HepG2 (cell line): ENCODE results near the gene CCM2. TPM values are rescaled to one million over a fixed set of nuclear protein-coding genes. Genes with fewer than 3 reads are reported as not detected.

Source experiments
- ATAC-seq: fragments of 200-7000 bp; cut with Tn5 transposase; 3 replicates; pipeline ENCODE4 v1.9.1; 2020; ENCODE audit warnings: mild to moderate bottlenecking, moderate library complexity
- BruUV-seq: library from RNA; stranded (reverse); fragments of 400-500 nt; replicated peaks from 2 replicates; lab custom pipeline; 2021; lab: Mats Ljungman, UMichigan
- CTCF ChIA-PET: fragments of 300-600 bp; formaldehyde crosslinking; extraction: SDS; loops from one replicate; lab custom pipeline; 2021; ENCODE audit warnings: low total read pairs, inconsistent platforms, low intra/inter-chr PET ratio; lab: Yijun Ruan, JAX
- POLR2A ChIA-PET: fragments of 350-600 bp; sonication (Branson Sonifier 250); formaldehyde crosslinking; loops from one replicate; lab custom pipeline; 2020; ENCODE audit warnings: antibody characterized with exemption, inconsistent platforms; lab: Yijun Ruan, JAX
- DNase-seq: peaks from one replicate; pipeline ENCODE4 v3.0.0-alpha.2; 2015; ENCODE audit warnings: low spot score
- FAIRE-seq: peaks from 3 replicates; lab custom pipeline; 2011; peaks lifted over from hg19 to GRCh38; lab: Jason Lieb, UNC
- H2AFZ ChIP-seq: one replicate; pipeline ENCODE4 v1.6.1; 2011; ENCODE audit warnings: low read length, inconsistent platforms
- H3K27ac ChIP-seq: fragments of 300-600 bp; 3 replicates; pipeline ENCODE4 v1.8.0; 2011; ENCODE audit warnings: mixed run types, mild to moderate bottlenecking, mixed read lengths, low read length, inconsistent platforms; ENCODE audit not compliant: insufficient read depth; ENCODE audit errors: extremely low read length
- H3K27me3 ChIP-seq, 2 experiments: fragments of 200-600 bp in 1 of 2; 2 replicates in 1 of 2; 3 replicates in 1 of 2; pipeline versions ENCODE4 v1.6.0 to v1.8.0; 2011; ENCODE audit warnings: low read length in 2 of 2, mild to moderate bottlenecking in 2 of 2, moderate library complexity in 2 of 2, inconsistent platforms in 1 of 2; ENCODE audit not compliant: insufficient read depth in 2 of 2, control insufficient read depth in 1 of 2
- H3K36me3 ChIP-seq, 2 experiments: fragments of 200-600 bp in 1 of 2; replicated peaks in 1 of 2; 2 replicates in 1 of 2; 3 replicates in 1 of 2; pipeline versions ENCODE4 v1.5.1 to v1.8.0; 2011; ENCODE audit warnings: low read length in 2 of 2, inconsistent platforms in 1 of 2; ENCODE audit not compliant: insufficient read depth in 2 of 2, control insufficient read depth in 1 of 2
- H3K4me1 ChIP-seq: 2 replicates; pipeline ENCODE4 v1.5.1; 2012; ENCODE audit warnings: low read length, inconsistent platforms; ENCODE audit not compliant: insufficient read depth
- H3K4me2 ChIP-seq: 2 replicates; pipeline ENCODE4 v1.6.0; 2011; ENCODE audit warnings: low read depth, low read length, inconsistent platforms
- H3K4me3 ChIP-seq, 3 experiments: fragments of 200-600 bp in 1 of 3; sonication (generic), shearing (Covaris generic) in 1 of 3; replicated peaks in 1 of 3; 2 replicates each; pipeline ENCODE4 v1.5.1; 2011 to 2016; ENCODE audit warnings: low read length in 3 of 3, inconsistent platforms in 2 of 3, low read depth in 2 of 3, mild to moderate bottlenecking in 2 of 3, control low read depth in 1 of 3, mixed read lengths in 1 of 3; ENCODE audit not compliant: insufficient read depth in 1 of 3
- H3K79me2 ChIP-seq: one replicate; pipeline ENCODE4 v1.6.1; 2011; ENCODE audit warnings: low read length, inconsistent platforms; ENCODE audit not compliant: insufficient read depth
- H3K9ac ChIP-seq: 2 replicates; pipeline ENCODE4 v1.6.0; 2011; ENCODE audit warnings: mild to moderate bottlenecking, low read depth, low read length, inconsistent platforms; ENCODE audit not compliant: insufficient read depth
- H3K9me3 ChIP-seq: 2 replicates; pipeline ENCODE4 v1.5.1; 2012; ENCODE audit warnings: mild to moderate bottlenecking, low read length
- H4K20me1 ChIP-seq: 2 replicates; pipeline ENCODE4 v1.6.0; 2011; ENCODE audit warnings: inconsistent platforms, mild to moderate bottlenecking, low read length, moderate library complexity; ENCODE audit not compliant: insufficient read depth
- DR1 ChIP-seq: sonication (generic); formaldehyde crosslinking; IDR thresholded peaks from 2 replicates; pipeline ENCODE4 v1.8.0; 2021; ENCODE audit warnings: mild to moderate bottlenecking, missing genetic modification reagents, inconsistent platforms
- HNRNPL ChIP-seq: fragments of 200-400 bp; formaldehyde crosslinking; IDR thresholded peaks from 2 replicates; pipeline ENCODE4 v1.6.1; 2017; ENCODE audit warnings: mild to moderate bottlenecking, low read depth, low read length
- MNT ChIP-seq: fragments of 450-650 bp; IDR thresholded peaks from 2 replicates; pipeline ENCODE4 v1.6.1; 2016
- PLRG1 ChIP-seq: fragments of 450-650 bp; conservative IDR thresholded peaks from 2 replicates; pipeline ENCODE4 v1.6.1; 2016
- SRSF4 ChIP-seq: fragments of 200-400 bp; formaldehyde crosslinking; IDR thresholded peaks from one replicate; pipeline ENCODE4 v1.6.1; 2018; ENCODE audit warnings: mild to moderate bottlenecking, low read depth, low read length, moderate library complexity; ENCODE audit not compliant: poor library complexity, severe bottlenecking
- ZBTB42 ChIP-seq: sonication (generic); formaldehyde crosslinking; IDR thresholded peaks from 2 replicates; pipeline ENCODE4 v1.5.0; 2020; ENCODE audit warnings: mild to moderate bottlenecking, missing genetic modification reagents
- ZNF143 ChIP-seq: sonication (generic); formaldehyde crosslinking; IDR thresholded peaks from 2 replicates; pipeline ENCODE4 v1.4.0; 2020; ENCODE audit warnings: missing genetic modification reagents
- ZNF501 ChIP-seq: sonication (generic); formaldehyde crosslinking; IDR thresholded peaks from 2 replicates; pipeline ENCODE4 v1.5.1; 2020; ENCODE audit warnings: mild to moderate bottlenecking, moderate library complexity, missing genetic modification reagents
- ZNF589 ChIP-seq: sonication (generic); formaldehyde crosslinking; conservative IDR thresholded peaks from 2 replicates; pipeline ENCODE4 v1.8.0; 2022; ENCODE audit warnings: mild to moderate bottlenecking, moderate library complexity, missing genetic modification reagents
- ZNF776 ChIP-seq: sonication (generic); formaldehyde crosslinking; IDR thresholded peaks from 2 replicates; pipeline ENCODE4 v1.4.0; 2020; ENCODE audit warnings: mild to moderate bottlenecking, missing genetic modification reagents
- WGBS: methylation state at CpG from one replicate; pipeline ENCODE4 v1.1.6; 2017; ENCODE audit warnings: low lambda C conversion rate; 5-methylcytosine and 5-hydroxymethylcytosine counted together
- in situ Hi-C: cut with HindIII; loops from 2 replicates; pipeline ENCODE4 v1.10.0; 2017; ENCODE audit warnings: low pct_unique_long_range_greater_than_20kb; ENCODE audit not compliant: extremely low pct_ligation_motif_present
- intact Hi-C: fragments of 100-400 bp; cut with micrococcal nuclease; formaldehyde crosslinking; loops from one replicate; pipeline ENCODE4 v1.10.0; 2022; ENCODE audit not compliant: unreplicated experiment
- polyA plus RNA-seq, 8 experiments: library from polyadenylated mRNA; depleted of rRNA in 3 of 8; stranded (reverse) in 7 of 8; unstranded in 1 of 8; fragments of >200 nt; fragmentation: Illumina TruSeq in 4 of 8; extraction: Trizol in 4 of 8; gene quantifications; 2 replicates each; pipeline versions ENCODE4 v1.2.1 to v1.2.3, GENCODE V29; 2011 to 2016; ENCODE audit warnings: low read depth in 4 of 8, missing spikeins in 1 of 8, mixed read lengths in 1 of 8; ENCODE audit not compliant: insufficient read depth in 1 of 8
- total RNA-seq, 5 experiments: library from RNA; depleted of rRNA; stranded (reverse); fragments of >200 nt; fragmentation: Illumina TruSeq; extraction: Trizol; gene quantifications; 2 replicates each; pipeline ENCODE4 v1.2.3, GENCODE V29; 2016; ENCODE audit warnings: low read depth in 1 of 5

The CCM2 gene
- total and polyA plus RNA-seq, 2 of the 13 experiments (the other 11 are each of a cell fraction or from before 2014, with no cell fraction given): 13.7 to 15.8 TPM

- TF ChIP-seq DR1 (no peak), ZBTB42 (CRISPR knock-in tag) (no peak), HNRNPL (no peak), SRSF4 (no peak), ZNF501 (CRISPR knock-in tag) (no peak), ZNF143 (CRISPR knock-in tag) (no peak), MNT (no peak), ZNF776 (CRISPR knock-in tag) (no peak), ZNF589 (CRISPR knock-in tag) (no peak), PLRG1 (no peak)
- no peak overlapping the region for H3K27ac ChIP-seq
- CTCF ChIA-PET: no interaction called here
- H4K20me1 ChIP-seq: no peaks in the 10 kb centered on the region
- POLR2A ChIA-PET: no interaction called here
- no peaks in the 10 kb centered on the region for H3K9me3 ChIP-seq
- H3K4me2 ChIP-seq: no peak overlapping the region
- no peaks in the 10 kb centered on the region for H3K36me3 ChIP-seq
- FAIRE-seq (no peak), DNase-seq (no peak), ATAC-seq (no peak)
- H3K4me3 ChIP-seq: no peak overlapping the region
- H3K9ac ChIP-seq: no peak overlapping the region
- in situ Hi-C loops (no loop called here), intact Hi-C loops (no loop called here)
- 62% methylated on average over 4 of the region's 6 CpGs for WGBS
- no peaks in the 10 kb centered on the region for H3K79me2 ChIP-seq
- no TSS peak for BruUV-seq
- H3K4me1 ChIP-seq: peaks cover 49% of the 10 kb centered on the region
- H3K27me3 ChIP-seq: peaks cover 4 to 5% of the 10 kb centered on the region in 2 experiments; a peak in 2 of 5 replicates
- H2AFZ ChIP-seq: no peak overlapping the region
Measured at GRCh38 chr7:44976040-44976745, 23.8 kb upstream of the CCM2 start.
